Endometrium (tissue), 2 donors: ENCODE measurements around the gene PPP4R1.

Experiments used
- FAIRE-seq: peaks from 2 replicates; lab custom pipeline; 2012; peaks lifted over from hg19 to GRCh38; lab: Jason Lieb, UNC
- donor health status: control.
- donor health status: control.

The PPP4R1 gene

DNA sequence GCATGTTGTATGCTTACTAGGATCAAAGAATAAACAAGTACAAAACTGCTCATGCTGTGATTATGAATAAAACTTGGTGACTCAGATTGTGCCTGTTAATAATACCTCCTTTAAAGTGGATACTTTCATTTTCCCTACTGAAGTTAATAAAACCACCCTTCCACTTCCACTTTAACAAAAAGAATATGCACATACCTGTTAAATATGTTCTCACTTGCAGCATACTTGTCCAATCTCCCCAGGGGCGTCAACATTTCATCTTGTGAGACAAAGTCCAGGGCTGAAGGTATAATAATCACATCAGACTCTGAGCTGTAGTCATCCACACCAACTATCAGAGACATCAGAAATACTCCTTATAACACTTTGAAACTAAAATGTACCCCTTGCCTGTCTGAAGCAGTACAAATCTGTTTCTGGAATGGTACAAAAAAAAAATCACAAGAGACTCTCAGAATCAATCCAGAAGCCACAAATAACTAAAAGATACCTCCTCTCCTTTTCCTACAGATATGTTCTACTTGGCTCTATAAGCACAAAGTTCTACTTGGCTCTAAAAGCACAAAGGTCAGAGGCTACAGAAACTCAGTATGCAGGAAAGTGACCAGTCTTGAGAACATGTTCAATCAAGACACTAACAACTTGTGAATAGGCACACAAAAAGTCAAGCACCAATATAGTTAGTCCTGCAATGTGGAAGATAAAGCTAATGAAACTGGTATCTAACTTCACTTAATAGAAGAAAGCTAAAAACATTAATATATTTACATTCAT, 19.3 kb downstream of the PPP4R1 start:
- FAIRE-seq: no peak

DNA sequence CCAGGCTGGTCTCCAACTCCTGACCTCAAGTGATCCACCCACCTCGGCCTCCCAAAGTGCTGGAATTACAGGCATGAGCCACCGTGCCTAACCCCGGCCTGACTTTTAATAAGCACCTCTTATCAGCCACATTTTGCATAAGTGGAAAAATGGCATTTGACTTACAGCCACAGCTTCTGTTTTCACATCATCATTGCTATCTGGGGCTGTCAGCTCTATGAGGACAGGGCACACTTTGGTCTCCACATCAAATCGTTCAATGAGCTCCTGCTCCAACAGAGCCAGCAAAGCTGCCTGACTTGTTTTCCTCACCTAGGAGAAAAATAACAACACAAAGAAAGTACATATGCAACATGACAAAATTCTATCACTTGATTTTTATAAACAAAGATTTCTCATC, 26.4 kb downstream of the PPP4R1 start:
- no peak for FAIRE-seq

DNA sequence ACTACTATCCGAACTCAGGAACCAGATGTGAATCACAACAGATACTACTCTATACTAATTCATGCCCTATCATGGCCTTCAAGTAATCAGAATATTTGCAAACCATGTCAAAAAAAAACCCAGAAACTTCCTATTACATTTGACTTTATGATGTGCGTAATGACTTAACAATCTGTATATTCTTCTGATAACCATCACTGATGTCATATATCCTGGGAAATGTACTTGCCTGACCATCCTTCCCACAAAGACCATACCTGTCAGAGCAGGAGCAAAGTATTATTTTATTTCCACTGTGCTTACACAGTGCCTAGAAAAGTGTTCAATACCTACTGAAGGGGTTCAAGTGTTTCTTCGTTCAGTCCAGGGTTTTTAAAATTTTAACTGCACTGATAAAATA, 27.5 kb downstream of the PPP4R1 start:
- no peak for FAIRE-seq

DNA sequence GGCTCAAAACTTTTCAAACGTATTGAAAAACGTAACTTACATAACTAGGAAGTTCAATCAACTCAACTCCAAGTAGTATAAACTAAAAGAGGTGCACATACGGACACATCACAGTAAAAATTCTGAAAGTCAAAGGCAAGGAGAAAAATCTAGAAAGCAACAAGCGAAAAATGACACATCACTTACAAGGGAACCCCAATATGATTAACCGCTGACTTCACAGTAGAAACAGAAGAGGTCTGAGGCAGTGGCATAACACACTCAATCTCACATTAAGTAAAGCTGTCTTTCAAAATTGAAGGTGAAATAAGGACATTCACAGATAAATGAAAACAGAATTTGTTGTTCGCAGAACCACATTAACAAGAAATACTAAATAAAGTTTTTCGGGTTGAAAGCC, 32.7 kb downstream of the PPP4R1 start:
- FAIRE-seq: no peak

DNA sequence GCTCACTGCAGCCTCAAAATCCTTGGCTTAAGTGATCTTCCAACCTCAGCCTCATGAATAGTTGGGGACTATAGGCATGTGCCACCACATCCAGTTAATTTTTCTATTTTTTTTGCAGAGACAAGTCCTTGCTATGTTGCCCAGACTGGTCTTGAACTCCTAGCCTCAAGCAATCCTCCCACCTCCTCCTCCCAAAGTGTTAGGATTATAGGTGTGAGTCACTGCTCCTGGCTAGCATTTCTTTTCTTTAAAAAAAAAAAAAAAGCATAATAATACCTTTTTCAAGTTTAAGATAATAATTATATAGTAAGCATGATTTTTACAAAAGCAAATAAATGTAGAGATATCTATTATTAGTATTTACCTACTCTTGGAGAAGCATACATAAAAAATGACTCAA, 36.1 kb downstream of the PPP4R1 start:
- no peak for FAIRE-seq

DNA sequence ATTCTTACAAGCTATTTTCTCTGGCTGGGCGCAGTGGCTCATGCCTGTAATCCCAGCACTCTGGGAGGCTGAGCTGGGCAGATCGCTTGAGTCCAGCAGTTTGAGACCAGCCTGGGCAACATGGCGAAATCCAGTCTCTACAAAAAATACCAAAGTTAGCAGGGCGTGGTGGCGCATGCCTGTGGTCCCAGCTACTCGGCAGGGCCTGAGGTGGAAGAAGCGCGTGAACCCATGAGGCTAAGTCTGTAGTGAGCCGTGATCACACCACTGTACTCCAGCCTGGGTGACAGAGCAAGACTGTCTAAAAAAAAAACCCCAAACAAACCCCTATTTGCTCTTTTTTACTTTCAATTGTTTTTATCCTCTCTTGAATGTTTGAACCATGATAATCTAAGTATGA, 37.0 kb downstream of the PPP4R1 start:
- FAIRE-seq: no peak

DNA sequence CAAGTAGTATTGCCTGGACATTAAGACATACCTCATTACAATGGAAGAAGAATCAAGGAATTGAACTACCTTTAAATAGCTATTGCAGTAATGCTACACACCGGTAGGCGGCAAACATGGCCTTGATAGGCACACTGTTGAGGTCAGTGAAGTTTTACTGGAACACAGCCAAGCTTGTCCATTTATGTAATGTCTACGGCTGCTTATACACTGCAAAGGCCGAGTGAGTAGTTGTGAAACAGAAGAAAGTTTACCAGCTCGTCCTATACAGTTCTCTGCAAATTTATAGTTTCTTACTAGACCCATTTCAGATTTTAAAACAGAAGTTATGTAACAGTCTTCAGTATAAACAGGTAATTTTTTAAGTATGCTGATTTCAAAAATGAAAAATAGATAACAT, 38.8 kb downstream of the PPP4R1 start:
- FAIRE-seq: no peak

DNA sequence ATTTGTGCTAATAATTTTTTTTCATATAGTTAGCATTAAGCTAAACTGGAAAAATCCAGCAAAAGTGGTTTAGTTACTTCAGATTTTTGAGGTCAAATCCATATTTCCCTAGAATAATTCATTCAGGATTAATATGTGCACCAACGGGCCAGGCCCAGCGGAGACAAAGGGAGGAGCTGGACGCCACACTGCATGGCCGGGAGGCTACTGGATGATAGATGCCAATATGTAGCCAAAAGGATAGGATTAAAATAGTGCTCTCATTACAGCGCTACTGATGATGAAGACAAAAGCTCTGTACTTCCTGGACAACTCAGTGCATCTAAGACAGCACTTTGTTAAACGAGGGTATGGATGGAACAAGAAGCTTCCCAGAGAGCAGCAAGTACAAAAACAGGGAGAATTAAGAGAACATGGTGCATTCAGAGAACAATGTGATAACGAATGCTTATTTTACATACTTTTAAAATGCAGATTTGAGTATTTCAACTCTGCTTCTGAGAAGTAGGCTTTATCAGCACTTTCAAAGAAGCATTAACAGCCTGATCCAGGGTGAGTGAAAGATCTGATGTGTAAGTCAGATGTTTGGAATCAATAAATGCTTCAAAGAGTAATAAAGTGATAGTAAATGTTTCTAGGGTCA, 39.8 kb downstream of the PPP4R1 start:
- FAIRE-seq: no peak

DNA sequence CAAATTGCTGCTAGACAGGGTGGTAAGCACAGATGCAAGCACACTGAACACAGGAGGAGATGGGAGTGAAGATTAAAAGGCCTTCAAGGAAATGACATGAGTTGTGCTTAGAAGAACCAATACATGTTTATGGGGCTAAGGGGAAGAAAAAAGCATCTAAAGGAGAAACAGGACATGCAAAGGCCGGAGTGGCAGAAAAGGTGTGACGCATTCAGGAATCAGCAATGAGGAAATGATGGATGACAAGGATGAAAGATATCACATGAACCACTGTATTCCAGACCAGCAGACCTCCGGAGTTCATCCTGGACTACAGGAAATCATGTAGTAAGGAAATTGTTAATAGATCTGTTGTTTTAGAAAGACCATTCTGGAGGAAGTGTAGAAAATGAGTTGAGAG, 42.8 kb downstream of the PPP4R1 start:
- FAIRE-seq: no peak

DNA sequence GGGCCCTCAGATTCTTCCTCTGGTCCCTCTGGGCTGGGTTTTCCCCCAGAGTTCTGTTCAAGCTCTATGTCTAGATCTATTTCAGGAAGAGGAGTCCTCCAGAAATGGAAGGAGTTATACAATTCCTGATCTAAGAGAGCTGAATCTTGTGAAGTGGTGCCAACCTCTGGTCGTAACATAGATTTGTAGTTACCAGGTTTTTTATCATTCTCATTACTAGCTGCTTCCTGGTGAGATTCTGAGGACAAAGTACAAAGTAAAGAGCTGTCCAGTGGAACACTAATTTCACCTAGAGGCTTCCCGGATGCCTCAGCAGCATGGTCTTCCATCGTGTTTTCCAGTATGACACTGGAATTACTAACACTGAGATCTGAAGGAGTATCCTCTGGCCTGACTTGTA, 44.1 kb downstream of the PPP4R1 start:
- no peak for FAIRE-seq

DNA sequence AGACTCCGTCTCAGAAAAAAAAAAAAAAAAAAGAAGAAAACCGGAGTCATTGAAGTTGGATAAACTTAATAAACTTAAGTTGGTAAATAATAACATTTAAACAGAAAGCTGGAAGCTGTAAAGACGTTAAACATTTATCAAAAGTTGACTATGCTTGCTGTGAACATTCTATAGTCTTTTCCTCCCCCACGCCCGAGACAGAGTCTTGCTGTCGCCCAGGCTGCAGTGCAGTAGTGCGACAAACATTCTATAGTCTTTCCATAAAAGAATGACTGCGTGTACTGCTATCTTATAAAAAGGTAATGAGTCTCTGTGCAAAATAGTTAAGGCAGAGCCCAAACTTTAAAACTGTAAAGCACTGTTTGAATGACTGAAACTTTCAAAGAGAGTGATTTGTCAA, 45.2 kb downstream of the PPP4R1 start:
- no peak for FAIRE-seq

DNA sequence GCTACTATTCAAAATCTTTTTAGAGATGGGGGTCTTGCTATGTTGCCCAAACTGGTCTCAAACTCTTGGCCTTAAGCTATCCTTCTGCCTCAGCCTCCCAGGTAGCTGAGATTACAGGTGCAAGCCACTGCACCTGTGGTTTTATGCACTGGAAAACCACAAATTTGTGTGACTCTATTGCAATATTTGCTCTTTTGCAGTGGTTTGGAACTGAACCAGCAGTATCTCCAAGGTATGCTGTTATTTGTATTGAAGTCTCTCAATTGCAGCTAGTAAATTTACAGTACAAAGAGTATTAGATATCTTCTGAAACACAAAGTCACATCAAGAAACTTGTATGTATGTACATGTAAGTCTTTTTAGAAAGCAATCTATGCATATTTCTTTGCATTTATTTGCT, 46.2 kb downstream of the PPP4R1 start:
- FAIRE-seq: no peak

DNA sequence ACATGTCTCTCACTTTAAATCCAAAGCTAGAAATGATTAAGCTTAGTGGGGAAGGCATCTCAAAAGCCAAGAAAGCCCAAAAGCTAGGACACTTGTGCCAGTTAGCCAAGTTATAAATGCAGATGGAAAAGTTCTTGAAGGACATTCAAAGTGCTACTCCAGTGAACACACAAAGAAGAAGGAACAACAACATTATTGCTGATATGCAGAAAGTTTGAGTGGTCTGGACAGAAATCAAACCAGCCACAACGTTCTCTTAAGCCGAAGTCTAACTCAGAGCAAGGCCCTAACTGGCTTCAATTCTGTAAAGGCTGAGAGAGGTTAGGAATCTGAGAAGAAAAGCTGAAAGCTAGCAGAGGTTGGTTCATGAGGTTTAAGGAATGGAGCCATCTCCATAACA, 49.0 kb downstream of the PPP4R1 start:
- no peak for FAIRE-seq

DNA sequence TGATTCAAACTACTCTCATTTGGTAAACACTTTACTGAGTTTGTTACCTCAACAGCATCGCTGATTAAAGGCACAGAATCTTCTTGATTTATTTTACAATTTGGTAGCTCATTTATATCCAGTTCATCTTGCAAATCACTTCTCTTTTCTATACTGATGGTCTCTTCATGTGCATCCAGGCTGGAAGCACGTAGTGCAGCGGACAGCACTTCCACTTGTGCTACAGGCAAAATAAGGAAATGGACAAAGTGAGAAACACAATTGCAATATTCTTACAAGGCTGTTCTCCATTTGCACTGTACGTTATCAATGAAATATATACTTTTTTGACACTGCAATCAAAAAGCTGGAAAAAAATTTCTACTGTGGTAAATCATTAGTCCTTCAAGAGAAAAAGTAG, 51.0 kb downstream of the PPP4R1 start:
- no peak for FAIRE-seq

DNA sequence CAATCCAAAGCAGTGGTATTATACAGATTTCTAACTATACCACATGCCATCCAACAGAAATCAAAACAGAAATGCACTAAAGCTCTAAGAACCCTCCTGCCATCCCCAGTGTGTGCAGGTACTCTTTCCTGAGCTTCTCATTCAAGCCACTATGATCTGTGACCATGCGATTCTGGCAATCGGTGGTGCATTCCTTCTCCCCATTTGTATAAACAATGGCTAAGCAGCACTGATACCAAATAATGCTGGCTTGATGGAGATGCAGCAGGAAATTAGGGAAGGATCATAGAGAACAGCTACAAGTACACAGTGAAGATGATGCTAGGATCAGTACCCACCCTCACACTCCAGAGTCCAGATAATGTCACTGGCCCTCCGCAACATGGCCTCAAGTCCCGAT, 51.8 kb downstream of the PPP4R1 start:
- no peak for FAIRE-seq

DNA sequence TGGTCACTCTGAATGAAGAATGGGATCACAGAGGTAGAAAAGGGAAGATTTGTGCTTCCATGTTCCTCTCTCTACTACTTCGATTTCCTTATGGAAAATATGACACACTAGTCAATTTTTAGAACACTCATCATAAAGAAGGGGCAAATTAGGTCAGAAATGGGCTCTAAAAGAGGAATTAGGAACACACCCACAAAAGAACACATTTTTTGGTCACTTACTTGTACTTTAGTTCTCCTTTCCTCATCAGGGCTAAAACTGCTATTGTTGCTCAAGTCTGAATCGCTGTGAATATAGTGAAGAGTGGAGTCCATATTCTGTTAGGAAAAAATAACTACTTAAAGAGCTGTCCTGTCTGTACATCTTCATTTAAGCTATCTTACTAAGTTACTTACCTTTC, 52.6 kb downstream of the PPP4R1 start:
- no peak for FAIRE-seq

DNA sequence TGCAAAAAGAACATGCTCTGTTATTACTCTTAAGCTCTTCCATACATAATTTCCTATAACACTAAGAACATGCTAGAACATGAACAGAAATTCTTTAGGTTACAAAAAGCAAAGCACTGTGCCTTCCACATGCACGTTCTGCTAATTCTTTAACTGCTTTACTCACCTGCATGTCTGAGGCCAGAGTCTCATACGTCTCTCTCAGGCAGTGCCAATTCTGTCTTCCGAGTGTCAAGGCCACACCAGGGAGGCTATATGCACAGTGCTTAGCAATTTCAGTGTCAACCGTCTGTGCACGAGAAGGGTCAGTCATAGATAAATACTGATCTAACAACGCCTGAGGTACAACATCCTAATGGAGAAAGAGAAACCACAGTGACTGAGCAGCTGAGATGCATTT, 55.1 kb downstream of the PPP4R1 start:
- no peak for FAIRE-seq

DNA sequence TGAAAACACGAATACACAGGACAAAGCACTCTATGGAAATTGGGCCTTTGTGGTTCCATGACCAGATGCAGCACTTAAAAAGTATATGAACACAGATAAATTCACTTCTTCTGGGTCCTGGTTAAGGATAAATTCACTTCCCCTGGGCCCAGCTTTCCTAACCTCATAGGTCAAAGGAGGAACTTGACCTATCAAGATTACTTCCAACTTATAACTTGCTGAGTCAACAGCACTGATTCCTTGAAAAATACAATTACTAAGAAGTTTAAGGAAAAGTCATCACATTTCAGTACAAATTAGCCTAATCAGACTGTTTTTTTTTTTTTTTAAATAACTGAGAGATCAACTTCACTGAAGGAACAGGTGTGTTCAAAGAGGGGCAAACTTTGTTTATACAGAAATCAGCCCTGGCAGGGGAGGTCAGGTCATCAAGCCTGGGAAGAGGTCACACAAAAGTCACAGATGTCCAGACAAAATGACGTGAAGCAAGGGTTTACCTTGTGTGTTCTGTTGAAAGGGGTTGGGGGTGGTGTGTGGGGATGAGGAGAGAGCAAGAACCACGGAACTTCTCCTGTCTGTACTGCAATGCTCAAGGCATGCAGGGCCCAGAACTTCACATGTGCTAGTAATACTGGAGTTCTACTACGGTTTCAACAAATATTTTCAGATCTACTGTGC, 55.8 kb downstream of the PPP4R1 start:
- FAIRE-seq: no peak

DNA sequence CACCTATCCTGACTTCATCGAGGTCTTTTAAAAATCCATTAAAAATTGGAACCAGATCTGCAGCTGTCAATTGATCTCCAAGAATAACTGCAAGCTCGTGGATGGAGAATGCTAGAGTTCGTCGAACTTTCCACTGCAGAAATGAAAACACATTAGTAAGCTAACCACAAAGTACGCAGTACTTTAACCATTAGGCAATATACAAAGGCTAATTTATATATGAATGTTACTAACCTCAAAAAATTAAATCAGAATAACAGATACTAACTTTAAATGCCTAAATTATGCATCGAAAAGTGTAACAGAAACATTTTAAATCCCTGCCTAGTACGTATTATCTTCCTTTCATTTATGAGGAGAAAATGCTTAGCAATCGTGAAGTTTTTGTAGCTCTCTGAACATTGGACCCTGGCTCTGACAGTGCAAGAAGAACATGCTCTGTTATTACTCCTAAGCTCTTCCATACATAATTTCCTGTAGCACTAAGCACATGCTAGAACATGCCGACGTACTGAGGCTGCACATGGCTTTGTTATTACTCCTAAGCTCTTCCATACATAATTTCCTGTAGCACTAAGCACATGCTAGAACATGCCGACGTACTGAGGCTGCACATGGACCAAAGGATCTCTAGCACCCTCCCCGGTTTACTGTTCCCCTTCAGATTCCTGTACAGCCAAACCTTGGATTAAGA, 57.0 kb downstream of the PPP4R1 start:
- no peak for FAIRE-seq

DNA sequence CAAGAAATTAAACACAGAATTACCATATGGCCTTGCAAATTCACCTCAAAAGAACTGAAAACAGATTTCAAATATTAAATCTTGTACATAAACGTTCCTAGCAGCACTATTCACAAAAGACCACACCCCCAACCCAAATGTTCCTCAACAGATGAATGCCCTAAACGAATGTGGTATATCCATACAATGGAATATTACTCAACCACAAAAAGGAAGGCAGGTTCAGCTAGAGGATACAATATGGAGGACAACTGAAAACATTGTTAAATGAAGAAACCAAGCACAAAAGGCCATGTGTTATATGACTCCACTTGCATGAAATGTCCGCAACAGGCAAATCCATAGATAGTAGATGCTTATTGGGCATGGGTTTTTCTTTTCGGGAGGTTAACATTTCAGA, 61.7 kb downstream of the PPP4R1 start:
- no peak for FAIRE-seq

DNA sequence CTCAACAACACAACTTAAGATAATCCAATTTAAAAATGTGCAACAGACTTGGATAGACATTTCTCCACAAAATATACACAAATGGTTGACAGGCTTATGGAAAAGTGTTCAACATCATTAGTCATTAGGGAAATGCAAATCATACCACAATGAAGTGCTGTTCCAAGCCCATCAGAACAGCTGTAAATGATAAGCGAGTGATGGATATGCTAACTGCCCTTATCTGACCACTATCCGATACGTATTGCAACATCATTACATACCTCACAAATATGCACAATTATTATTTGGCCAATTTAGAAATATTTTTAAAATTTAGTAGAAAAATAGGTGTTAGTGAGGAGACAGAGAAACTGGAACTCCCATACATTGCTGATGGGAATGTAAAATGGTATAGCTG, 62.2 kb downstream of the PPP4R1 start:
- no peak for FAIRE-seq

DNA sequence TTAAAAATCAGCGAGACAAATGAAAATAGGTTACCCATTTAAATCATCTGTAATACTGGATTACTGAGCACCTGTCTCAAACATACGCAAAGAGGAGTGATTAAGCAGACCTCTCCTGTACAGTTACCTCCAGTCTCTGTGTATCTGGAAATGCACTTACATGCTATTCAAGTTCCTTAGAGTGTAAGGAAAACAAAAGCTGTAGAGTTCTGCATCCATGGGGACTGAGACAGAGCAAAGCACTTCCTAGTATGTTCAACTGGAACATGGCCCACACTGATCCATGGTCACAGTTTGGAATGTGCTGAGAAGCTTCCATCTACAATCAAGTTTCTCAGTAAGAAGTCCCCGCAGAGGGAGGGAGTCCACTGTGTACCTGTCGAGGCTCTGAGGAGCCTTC, 63.9 kb downstream of the PPP4R1 start:
- no peak for FAIRE-seq

DNA sequence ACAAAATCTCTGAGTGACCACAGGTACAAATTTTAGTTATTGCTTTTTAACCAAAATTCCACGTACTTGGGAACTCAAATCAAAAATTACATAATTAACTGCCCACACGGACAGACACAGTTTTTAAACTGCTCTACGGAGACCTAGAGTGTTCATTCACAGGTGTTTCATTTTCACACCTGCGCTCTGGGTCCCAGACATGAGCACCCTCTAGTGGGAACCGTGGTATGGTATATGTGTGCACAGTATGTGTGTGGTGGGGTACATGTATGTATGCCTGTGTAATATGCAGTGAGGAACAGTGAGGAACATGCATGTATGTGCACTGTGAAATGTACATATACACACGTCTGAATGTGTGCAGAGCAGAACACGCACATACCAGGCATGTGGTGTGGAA, 65.0 kb downstream of the PPP4R1 start:
- no peak for FAIRE-seq
